ENCODE measurements around the gene CHTF18. TPM values are rescaled to one million over a fixed set of nuclear protein-coding genes. Genes with fewer than 3 reads are reported as not detected.

The CHTF18 gene
- total RNA-seq, 1 donor, result 20.0 TPM

DNA sequence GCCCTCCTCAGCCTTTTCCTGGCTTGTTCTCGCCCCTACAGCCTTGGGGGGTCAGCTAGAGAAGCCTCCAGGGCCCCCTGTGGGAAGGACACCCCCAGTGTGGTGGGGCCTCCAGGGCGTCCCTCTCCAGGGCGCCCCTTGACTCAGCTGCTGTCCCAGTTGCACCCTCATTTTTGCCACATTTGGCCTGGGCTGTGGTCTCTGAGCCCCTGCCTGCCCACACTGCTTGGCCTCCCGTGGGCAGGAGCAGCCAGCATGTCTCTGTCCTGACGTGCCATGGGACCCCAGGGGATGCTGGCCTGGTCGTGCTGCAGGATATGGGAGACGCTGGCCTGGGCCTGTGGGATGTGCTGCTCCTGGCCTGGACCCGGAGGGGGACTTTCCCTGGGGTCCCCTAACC lies 5.0 kb downstream of the CHTF18 start:
- TF ChIP-seq, protein P1, sequence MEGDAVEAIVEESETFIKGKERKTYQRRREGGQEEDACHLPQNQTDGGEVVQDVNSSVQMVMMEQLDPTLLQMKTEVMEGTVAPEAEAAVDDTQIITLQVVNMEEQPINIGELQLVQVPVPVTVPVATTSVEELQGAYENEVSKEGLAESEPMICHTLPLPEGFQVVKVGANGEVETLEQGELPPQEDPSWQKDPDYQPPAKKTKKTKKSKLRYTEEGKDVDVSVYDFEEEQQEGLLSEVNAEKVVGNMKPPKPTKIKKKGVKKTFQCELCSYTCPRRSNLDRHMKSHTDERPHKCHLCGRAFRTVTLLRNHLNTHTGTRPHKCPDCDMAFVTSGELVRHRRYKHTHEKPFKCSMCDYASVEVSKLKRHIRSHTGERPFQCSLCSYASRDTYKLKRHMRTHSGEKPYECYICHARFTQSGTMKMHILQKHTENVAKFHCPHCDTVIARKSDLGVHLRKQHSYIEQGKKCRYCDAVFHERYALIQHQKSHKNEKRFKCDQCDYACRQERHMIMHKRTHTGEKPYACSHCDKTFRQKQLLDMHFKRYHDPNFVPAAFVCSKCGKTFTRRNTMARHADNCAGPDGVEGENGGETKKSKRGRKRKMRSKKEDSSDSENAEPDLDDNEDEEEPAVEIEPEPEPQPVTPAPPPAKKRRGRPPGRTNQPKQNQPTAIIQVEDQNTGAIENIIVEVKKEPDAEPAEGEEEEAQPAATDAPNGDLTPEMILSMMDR (IDR thresholded peaks at IDR 0.05; ENCODE audit: insufficient read depth, low read length), result no peak
- no peak for DNase-seq (ENCODE audit: low read depth)
- H3K4me3 ChIP-seq (ENCODE audit: low read depth, low read length), result no peak overlapping the region

DNA sequence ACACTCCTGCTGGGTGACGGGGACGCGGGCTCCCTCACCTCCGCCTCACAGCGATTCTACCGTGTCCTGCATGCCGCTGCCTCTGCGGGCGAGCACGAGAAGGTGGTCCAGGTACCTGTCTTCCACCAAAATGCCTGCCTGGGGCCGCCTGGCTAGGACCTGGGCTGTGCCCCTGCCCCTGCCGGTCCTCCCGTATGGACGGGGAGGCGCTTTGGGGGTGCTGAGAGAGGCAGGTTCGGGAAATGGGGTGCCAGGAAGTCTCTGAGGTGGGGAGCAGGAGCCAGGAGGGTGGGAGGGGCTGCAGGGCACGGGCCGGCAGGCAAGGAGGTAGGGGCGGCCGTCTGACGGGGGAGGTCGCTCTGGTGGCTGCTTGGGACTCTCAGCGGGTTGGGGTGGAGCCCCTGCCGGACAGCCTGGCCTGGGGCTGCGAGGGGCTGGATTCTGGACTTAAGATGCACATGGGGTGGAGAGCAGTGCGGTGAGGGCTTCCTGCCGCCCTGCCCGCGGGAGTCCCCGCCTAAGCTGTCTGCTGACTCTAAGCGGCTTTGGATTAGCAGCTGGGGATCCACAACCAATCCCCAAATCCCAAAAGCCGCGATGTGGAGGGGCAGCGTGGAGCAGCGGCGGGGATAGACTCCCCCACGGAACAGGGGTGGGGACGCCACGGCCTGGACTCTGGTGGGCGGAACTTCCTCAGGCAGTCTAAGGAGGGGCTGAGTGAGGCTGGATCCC lies 5.8 kb downstream of the CHTF18 start:
- H3K4me3 ChIP-seq (ENCODE audit: low read depth, low read length), result no peak overlapping the region
- TF ChIP-seq, protein P1 (IDR thresholded peaks at IDR 0.05; ENCODE audit: insufficient read depth, low read length), result no peak
- DNase-seq (ENCODE audit: low read depth), result no peak

DNA sequence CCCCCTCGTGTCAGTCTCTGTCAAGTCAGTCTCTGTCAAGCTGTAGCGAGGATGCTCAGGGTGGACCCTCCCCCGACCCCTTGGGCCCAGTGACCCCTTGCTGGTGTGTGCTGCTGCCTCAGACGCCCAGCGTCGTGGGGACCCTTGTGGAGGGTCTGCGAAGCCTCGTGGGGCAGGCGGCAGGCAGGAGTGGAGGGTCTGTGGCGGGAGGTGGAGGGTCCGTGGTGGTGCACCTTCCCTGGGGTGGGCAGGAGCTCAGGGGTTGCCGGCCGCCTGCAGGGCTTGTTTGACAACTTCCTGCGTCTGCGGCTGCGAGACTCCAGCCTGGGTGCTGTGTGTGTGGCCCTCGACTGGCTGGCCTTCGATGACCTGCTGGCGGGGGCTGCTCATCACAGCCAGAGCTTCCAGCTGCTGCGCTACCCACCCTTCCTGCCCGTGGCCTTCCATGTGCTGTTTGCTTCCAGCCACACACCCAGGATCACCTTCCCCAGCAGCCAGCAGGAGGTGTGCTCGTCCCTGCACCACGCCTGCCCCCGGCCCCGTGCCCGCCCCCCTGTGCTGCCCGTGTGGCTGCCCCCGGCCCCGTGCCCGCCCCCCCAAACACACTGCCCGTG lies 6.5 kb downstream of the CHTF18 start:
- no peak for DNase-seq (ENCODE audit: low read depth)
- TF ChIP-seq, protein P1 (IDR thresholded peaks at IDR 0.05; ENCODE audit: insufficient read depth, low read length), result no peak
- no peak overlapping the region for H3K4me3 ChIP-seq (ENCODE audit: low read depth, low read length)

DNA sequence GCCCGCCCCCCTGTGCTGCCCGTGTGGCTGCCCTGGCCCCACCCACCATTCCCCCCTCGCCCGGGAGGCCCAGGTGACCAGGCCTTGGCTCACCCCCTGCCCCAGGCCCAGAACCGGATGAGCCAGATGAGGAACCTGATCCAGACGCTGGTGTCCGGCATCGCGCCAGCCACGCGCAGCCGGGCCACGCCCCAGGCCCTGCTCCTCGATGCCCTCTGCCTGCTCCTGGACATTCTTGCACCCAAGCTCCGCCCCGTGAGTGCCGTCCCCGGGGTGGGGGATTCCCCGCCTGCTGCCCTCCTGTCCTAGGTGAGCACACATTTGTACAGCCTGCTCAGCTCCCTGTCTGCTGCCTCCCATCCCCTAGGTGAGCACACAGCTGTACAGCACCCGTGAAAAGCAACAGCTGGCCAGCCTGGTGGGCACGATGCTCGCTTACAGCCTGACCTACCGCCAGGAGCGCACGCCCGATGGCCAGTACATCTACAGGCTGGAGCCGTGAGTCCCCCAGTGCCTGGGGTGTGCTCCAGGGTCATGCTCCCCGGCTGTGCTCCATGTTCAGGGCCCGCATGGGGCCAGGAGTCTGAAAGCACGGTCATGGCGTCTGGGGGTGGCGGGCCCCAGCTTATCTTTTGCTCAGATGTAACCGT lies 7.3 kb downstream of the CHTF18 start:
- H3K4me3 ChIP-seq (ENCODE audit: low read depth, low read length), result no peak overlapping the region
- TF ChIP-seq, protein P1 (IDR thresholded peaks at IDR 0.05; ENCODE audit: insufficient read depth, low read length), result no peak
- no peak for DNase-seq (ENCODE audit: low read depth)

DNA sequence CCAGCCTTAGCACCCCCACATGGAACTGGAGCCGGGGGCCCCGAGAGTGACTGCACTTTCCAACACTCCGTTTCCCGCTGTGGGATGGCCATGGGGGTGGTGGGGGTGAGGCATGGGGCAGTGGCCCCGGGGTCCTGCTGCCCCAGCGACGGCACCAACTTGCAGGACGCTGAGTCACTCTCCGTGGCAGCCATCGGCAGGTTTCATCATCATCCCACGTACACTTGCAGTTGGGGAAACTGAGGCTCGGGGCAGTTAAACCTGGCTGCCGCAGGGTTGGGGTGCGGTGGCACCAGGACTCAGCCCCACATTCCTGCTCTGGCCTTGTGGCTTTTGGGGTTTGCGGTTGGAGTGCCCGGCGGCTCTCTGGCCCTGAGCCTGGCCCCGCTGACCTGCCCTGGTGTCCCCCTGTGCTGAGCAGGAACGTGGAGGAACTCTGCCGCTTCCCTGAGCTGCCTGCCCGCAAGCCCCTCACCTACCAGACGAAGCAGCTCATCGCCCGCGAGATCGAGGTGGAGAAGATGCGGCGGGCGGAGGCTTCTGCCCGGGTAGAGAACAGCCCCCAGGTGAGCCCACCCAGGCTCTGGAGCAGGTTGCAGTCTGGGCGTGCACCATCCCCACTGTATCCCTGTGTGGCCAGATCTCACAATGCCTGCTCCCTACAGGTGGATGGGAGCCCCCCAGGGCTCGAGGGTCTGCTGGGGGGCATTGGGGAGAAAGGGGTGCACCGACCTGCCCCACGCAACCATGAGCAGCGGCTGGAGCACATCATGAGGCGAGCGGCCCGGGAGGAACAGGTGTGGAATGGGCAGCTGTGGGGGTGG lies 8.1 kb downstream of the CHTF18 start:
- no peak for DNase-seq (ENCODE audit: low read depth)
- TF ChIP-seq, protein P1 (IDR thresholded peaks at IDR 0.05; ENCODE audit: insufficient read depth, low read length), result no peak
- H3K4me3 ChIP-seq (ENCODE audit: low read depth, low read length), result no peak overlapping the region

DNA sequence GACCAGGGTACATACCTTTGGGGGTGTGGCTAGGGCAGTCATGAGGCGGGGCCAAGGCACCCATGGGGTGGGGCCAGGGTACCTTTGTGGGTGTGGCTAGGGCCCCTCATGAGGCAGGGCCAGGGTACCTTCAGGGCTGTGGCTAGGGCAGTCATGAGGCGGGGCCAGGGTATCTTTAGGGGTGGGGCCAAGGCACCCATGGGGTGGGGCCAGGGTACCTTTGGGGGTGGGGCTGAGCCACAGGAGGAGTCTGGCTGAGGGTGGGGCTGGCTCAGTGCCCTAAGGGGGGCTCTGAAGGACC lies 8.7 kb downstream of the CHTF18 start:
- no peak for DNase-seq (ENCODE audit: low read depth)
- no peak overlapping the region for H3K4me3 ChIP-seq (ENCODE audit: low read depth, low read length)
- TF ChIP-seq, protein P1 (IDR thresholded peaks at IDR 0.05; ENCODE audit: insufficient read depth, low read length), result no peak

Measured in fibroblast of the aortic adventitia (primary cell).